Chondrocyte (in vitro differentiated cells): ENCODE measurements around the gene TBX15. TPM values are rescaled to one million over a fixed set of nuclear protein-coding genes. Genes with fewer than 3 reads are reported as not detected.

Experiments
- DNase-seq: peaks from one replicate; pipeline ENCODE4 v3.0.0; 2021; ENCODE audit warnings: mixed read lengths, low spot score
- H3K27ac Mint-ChIP-seq: one replicate; pipeline ENCODE4 v1.8.0; 2021; ENCODE audit warnings: mild to moderate bottlenecking, moderate library complexity, mixed read lengths; ENCODE audit not compliant: unreplicated experiment
- H3K27me3 Mint-ChIP-seq: 2 replicates; pipeline ENCODE4 v1.8.0; 2021; ENCODE audit warnings: low read depth, mixed read lengths
- H3K36me3 Mint-ChIP-seq: 2 replicates; pipeline ENCODE4 v1.8.0; 2021; ENCODE audit warnings: low read depth, mixed read lengths
- H3K4me1 Mint-ChIP-seq: 2 replicates; pipeline ENCODE4 v1.8.0; 2021; ENCODE audit warnings: low read depth, mild to moderate bottlenecking, mixed read lengths
- H3K4me3 Mint-ChIP-seq: one replicate; pipeline ENCODE4 v1.8.0; 2021; ENCODE audit warnings: mild to moderate bottlenecking, moderate library complexity, mixed read lengths; ENCODE audit not compliant: unreplicated experiment
- H3K9me3 Mint-ChIP-seq: 2 replicates; pipeline ENCODE4 v1.8.0; 2021; ENCODE audit warnings: low read depth, mixed read lengths
- total RNA-seq: library from RNA; stranded (reverse); gene quantifications from 3 replicates; pipeline ENCODE4 v1.2.1, GENCODE V29; 2021
- TF ChIP-seq, protein P1 (sequence below): fragments of 200-600 bp; sonication (generic); IDR thresholded peaks from 2 replicates; pipeline ENCODE4 v1.5.0; 2021; ENCODE audit warnings: antibody characterized with exemption, mild to moderate bottlenecking, moderate library complexity

TBX15 gene
- total RNA-seq, 1 donor from 2014 or later = 41.0 TPM

DNA sequence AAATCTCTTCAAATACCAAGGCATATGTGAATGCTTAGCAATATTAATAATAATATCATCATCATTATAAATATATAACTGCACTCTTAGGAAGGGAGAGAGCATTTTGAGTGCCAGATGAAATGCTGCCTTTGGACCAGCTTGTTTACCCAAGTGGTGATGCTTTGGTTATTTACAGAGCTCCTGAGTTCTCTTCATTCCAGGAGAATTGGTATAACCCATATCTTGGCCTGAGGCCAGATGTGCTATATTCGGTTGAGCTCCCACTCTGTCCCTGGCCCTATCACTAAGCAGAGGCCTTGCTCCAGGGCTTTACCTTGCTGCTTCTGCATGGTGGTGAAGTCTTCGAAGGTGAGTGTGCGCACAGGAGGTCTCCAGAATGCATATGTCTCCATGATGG, 89.4 kb downstream of the TBX15 start:
- no peak for DNase-seq
- H3K4me1 Mint-ChIP-seq = peaks cover 7% of the 10 kb centered on the region
- H3K36me3 Mint-ChIP-seq = peaks cover 44% of the 10 kb centered on the region
- H3K27me3 Mint-ChIP-seq = no peaks in the 10 kb centered on the region
- no peak overlapping the region for H3K27ac Mint-ChIP-seq
- no peaks in the 10 kb centered on the region for H3K9me3 Mint-ChIP-seq
- TF ChIP-seq, protein P1, sequence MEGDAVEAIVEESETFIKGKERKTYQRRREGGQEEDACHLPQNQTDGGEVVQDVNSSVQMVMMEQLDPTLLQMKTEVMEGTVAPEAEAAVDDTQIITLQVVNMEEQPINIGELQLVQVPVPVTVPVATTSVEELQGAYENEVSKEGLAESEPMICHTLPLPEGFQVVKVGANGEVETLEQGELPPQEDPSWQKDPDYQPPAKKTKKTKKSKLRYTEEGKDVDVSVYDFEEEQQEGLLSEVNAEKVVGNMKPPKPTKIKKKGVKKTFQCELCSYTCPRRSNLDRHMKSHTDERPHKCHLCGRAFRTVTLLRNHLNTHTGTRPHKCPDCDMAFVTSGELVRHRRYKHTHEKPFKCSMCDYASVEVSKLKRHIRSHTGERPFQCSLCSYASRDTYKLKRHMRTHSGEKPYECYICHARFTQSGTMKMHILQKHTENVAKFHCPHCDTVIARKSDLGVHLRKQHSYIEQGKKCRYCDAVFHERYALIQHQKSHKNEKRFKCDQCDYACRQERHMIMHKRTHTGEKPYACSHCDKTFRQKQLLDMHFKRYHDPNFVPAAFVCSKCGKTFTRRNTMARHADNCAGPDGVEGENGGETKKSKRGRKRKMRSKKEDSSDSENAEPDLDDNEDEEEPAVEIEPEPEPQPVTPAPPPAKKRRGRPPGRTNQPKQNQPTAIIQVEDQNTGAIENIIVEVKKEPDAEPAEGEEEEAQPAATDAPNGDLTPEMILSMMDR = no peak
- H3K4me3 Mint-ChIP-seq = no peak overlapping the region

DNA sequence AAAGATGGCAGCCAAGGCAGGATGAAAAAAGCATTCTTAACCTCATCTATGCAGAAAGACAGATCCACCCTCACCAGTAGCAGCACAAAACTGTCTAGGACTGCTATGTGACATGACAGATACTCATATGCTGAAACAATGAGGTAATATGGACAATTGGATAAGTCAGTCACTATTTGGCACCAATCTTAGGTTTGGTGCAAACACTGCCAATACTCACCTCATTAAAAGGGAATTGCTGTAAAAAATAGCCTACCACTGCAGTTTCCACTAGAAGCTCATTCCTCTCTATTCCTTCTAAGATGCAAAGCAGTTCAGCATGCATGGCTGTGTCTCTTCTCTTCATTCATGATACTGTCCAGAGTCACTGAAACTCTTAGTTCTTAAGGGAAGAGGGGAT, 91.7 kb downstream of the TBX15 start:
- no peaks in the 10 kb centered on the region for H3K27me3 Mint-ChIP-seq
- DNase-seq = no peak
- no peak overlapping the region for H3K27ac Mint-ChIP-seq
- no peaks in the 10 kb centered on the region for H3K4me1 Mint-ChIP-seq
- no peak overlapping the region for H3K4me3 Mint-ChIP-seq
- no peaks in the 10 kb centered on the region for H3K9me3 Mint-ChIP-seq
- H3K36me3 Mint-ChIP-seq = peaks cover 34% of the 10 kb centered on the region
- TF ChIP-seq, protein P1 = no peak

DNA sequence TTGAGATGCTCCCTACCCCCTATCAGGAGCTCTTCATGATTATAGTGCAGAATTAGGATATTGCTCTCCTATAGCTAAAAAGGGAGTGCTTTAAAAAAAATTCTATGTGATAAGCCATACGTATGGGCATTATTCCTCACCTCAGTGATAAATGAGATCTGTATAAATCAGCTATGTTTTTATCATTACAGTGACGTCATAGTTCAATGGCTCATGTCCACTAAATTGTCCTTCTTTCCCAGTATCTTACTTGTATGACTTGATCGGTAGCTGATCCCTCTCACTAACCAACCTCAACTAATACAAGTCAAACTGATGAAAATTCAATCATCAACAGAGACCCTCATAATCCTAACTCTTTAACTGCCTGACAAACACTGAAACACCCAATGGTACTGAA, 93.3 kb downstream of the TBX15 start:
- Mint-ChIP-seq H3K4me1 (no peaks in the 10 kb centered on the region), H3K4me3 (no peak overlapping the region), H3K27ac (no peak overlapping the region), H3K36me3 (peaks cover 34% of the 10 kb centered on the region), H3K27me3 (no peaks in the 10 kb centered on the region), H3K9me3 (no peaks in the 10 kb centered on the region)
- TF ChIP-seq, protein P1 = no peak
- DNase-seq = no peak

DNA sequence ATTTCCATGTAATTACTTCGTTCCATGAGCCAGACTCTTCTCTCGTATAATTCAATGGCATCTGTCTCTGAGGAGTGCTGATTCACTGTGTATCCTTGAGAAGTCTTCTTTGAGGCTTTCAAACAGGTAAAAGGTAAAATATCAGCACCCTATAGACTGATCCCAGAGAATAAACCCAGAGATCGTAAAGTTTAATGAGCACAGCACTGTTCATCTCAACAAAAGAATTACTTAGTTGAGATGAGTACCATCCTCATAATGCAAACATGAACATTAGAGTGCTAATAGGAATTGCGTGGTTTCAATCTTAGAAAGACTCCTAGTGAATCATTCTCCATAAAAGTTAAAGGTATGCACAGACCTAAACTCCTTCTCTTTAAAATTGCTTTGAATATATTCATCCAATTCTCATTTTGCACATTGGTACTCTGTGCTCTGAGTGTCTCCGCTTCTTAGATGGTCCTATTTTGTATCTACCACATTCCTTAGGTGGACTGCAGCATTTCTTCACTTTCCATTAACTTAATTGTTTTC, 97.2 kb downstream of the TBX15 start:
- H3K4me3 Mint-ChIP-seq = no peak overlapping the region
- H3K27me3 Mint-ChIP-seq = no peaks in the 10 kb centered on the region
- TF ChIP-seq, protein P1 = no peak
- H3K27ac Mint-ChIP-seq = no peak overlapping the region
- H3K36me3 Mint-ChIP-seq = peaks cover 29% of the 10 kb centered on the region
- no peak for DNase-seq
- no peaks in the 10 kb centered on the region for H3K9me3 Mint-ChIP-seq
- no peaks in the 10 kb centered on the region for H3K4me1 Mint-ChIP-seq

DNA sequence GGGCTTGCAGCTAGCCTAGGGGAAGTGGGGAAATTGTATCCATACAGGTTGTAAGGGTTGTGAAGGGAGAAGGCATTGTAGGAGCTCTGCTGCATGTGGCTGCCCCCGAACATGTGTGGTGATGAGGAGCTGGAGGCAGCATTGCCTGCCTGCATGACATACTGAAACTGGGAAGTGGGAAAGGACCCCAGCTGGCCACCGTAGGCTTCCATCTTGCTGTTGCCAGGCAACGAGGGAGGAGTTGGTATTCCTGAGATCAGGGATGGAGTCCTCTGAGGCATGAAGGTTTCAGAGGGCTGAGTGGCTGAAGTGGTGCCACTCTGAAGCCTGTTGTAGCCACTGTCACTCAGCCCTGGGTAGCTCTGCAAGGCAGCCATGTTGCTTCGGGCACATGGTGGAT, 103.2 kb downstream of the TBX15 start:
- no peak overlapping the region for H3K4me3 Mint-ChIP-seq
- no peaks in the 10 kb centered on the region for H3K27me3 Mint-ChIP-seq
- peaks cover 28% of the 10 kb centered on the region for H3K36me3 Mint-ChIP-seq

More for the DNA sequence above, 103.2 kb downstream of the TBX15 start:
- Mint-ChIP-seq H3K4me1 (no peaks in the 10 kb centered on the region), H3K27ac (peak overlapping the region; percentile 25), H3K9me3 (no peaks in the 10 kb centered on the region)
- no peak for DNase-seq
- TF ChIP-seq, protein P1 = no peak
